NCI-H748 (cell line): ENCODE measurements around the gene DENND4C.
A peak's percentile ranks its signal among the peaks of the same experiment; 100 is the strongest.
"Not testable (repeated sequence)": the region's sequence is repeated elsewhere in the genome, so short reads cannot be mapped to it uniquely, and the experiment has no call there.

Experiments
- DNase-seq: peaks from one replicate; lab custom pipeline; 2025; ENCODE audit not compliant: unreplicated experiment; lab: John Stamatoyannopoulos, UW

DENND4C gene

DNA sequence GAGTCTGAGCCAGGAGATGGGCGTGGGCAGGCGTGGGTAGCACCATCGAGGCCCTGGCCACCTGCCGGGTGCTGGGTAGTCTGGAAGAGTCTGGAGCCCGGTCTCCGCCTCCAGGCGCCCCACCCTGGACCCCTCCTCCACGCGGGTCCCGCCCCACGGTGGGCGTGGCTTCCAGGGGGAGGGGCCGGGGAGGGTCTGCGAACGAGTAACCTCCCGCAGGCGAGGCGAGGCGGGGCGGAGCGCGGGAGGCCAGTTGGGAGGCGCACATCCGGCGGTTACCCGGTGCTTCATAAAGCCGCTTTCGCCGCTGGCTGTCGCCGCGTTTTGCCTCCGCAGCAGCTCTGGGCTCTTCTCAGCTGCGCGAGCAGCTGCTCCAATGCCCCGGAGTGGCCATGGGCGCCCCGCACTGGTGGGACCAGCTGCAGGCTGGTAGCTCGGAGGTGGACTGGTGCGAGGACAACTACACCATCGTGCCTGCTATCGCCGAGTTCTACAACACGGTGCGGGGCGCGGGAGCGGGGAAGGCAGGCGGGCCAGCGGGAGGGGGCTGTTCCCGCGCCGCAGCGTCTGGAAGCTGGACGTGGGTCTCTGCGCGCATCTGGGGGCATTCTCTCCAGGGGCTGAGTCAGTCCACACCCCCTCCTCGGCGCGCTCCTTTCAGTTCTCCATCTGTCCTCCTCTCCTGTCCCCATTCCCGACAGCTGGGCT is 178.4 kb downstream of the DENND4C start, which contains the start of gene ACER2:
Gene ACER2 (plus strand): TSS at position 317 of the 708 bp plus-strand sequence. CDS start 76 bp downstream, at position 393.
- peak; percentile 98 for DNase-seq

DNA sequence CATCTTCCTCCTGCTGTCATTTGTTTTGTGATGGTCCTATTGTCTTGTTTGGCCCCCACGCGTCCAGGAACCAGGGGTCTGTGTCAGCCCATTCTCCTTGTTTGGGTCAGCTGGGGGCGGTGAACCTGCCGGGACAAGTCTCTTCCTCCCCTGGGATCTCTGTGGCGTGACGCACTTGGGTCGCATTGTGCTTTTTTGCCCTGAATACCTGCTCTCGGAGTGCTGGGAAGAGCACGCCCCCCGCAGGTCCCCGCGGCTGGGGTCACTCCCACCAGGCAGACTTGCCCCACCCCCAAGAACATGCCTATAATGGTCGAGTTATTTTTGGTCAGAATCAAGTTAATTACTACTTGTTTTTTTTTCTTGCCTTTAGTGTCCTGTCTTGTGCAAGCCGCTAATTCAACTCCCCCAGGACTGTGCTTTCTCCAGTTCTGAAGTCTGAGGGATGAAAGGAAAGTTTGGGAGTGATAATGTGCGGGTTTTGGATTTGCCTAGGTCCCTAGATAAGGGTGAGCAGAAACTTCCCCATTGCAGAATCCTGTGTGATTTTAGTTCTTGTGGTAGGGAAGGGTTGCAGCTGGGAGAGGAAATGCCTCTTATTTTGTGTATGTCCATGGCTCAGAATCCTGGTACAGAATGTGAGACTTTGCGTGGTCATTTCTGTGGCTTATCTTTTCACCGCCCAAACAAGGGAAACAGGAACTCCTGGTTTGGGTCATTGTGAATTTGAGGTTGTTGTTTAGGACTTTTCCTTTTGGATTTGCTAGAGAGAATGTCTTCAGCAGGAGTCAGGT is 179.1 kb downstream of the DENND4C start:
- DNase-seq = peak; percentile 70

DNA sequence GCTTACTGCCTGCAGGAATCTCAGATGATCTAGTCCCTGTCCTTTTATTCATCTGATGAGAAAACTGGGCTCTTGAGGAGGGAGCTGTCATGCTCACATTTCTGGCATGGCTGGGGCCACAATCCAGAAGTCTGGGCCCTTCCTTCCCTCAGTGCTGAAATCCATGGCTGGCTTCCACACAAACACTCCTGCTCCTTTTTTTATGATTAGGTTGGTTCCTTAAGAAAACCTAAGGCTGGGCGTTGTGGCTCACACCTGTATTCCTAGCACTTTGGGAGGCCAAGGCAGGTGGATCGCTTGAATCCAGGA is 179.7 kb downstream of the DENND4C start:
- no peak for DNase-seq

DNA sequence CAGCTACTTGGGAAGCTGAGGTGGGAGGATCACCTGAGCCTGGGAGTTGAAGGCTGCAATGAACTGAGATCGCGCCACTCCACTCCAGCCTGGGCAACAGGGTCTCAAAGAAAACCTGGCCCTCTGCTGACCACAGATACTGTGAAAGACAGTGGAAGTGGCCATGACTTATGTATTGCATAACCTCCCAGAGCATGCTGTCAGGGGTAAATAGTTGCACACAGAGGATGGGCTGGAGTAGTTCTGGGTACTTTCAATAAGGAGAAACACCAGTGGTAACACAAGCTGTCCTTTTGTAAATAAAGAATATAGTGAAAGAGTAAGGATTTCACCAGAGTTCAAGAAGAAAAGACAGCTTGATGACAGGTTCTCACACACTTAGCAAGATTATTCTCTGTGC is 180.1 kb downstream of the DENND4C start:
- DNase-seq = no peak

DNA sequence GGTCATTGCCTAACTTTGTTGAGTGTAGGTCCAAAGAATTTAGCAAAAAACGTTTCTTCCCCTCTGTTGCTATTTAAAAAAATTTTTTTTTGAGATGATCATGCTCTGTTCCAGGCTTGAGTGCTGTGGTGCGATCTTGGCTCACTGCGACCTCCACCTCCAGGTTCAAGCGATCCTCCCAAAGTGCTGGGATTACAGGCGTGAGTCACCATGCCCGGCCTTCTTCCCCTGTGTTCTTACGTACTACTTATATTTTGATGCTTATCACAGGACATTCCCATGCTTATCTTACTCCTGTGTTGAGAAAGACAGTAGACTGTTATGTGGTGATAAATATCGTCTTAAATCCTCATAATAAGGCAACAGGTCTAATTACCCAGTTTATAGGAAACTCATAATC is 180.8 kb downstream of the DENND4C start:
- DNase-seq = no peak

DNA sequence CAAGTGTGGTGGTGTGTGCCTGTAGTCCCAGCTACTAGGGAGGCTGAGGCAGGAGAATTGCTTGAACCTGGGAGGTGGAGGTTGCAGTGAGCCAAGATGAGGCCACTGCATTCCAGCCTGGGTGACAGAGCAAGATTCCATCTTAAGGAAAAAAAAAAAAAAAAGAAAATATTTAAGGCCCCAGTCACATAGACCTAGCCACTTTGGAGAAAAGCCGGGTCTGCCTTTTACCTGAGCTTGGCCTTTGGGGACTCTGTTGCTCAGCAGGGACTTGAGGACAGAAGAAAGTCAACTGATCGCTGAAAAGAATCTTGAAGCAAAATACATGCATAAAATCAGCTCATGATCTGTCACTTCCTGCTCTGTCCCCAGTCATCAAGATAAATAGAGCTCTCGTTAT is 183.0 kb downstream of the DENND4C start:
- DNase-seq = not testable (repeated sequence)

DNA sequence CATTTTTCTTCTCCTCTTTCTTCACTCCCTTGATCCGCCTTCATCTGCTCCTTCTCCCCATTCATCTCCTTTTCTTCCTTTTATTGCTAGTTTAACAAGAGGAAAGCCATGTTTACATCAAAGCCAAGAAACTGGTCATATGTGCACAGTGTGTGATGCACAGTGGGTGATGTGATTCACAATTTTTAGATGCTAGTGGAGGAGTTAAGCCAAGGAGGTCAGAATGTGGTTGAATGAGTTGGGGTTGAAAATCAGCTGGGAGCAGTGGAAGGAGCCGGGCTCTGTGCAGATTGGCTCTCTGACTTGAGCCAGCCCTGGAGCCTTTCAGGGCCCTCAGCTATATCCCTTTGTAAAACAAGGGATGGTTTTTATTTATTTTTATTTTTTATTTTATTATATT is 185.7 kb downstream of the DENND4C start:
- no peak for DNase-seq

DNA sequence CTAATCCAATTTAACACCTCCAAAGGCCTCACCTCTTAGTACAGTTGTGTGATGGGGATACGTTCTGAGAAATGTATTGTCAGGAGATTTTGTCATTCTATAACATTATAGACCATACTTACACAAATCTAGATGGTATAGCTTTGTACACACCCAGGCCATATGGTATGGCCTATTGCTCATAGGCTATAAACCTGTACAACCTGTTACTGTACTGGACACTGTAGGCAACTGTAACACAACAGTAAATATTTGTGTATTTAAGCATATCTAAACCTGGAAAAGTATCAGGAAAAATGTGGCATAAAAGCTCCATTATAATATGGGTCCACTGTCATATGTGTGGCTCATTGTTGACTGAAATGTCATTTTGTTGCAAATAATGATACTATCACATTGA is 190.4 kb downstream of the DENND4C start:
- no peak for DNase-seq
